Stimulated activated naive CD8-positive, alpha-beta T cell treated with anti-CD3 and anti-CD28 coated beads, Interleukin-15, amount 100 ng/mL, for 72 hours (primary cell): ENCODE measurements around the gene PRIM2.
"Not testable (repeated sequence)": the region's sequence is repeated elsewhere in the genome, so short reads cannot be mapped to it uniquely, and the experiment has no call there.

Source experiments
- ATAC-seq: fragments of 150-1000 bp; cut with Tn5 transposase; 2 replicates; pipeline ENCODE4 v1.10.0; 2021; ENCODE audit warnings: mild to moderate bottlenecking, moderate library complexity
- DNase-seq, 2 donors: peaks; one replicate each; pipeline ENCODE4 v3.0.0; 2021 to 2022
- H3K27ac Mint-ChIP-seq, 2 donors: one replicate each; pipeline ENCODE4 v1.8.0; 2022; ENCODE audit warnings: mild to moderate bottlenecking in 2 of 2, mixed read lengths in 2 of 2, moderate library complexity in 2 of 2
- H3K27me3 Mint-ChIP-seq: one replicate; pipeline ENCODE4 v1.8.0; 2022; ENCODE audit warnings: mixed read lengths
- H3K4me1 Mint-ChIP-seq: one replicate; pipeline ENCODE4 v1.8.0; 2022; ENCODE audit warnings: mild to moderate bottlenecking, mixed read lengths
- H3K4me3 Mint-ChIP-seq, 2 donors: one replicate each; pipeline ENCODE4 v1.8.0; 2022; ENCODE audit warnings: mild to moderate bottlenecking in 2 of 2, mixed read lengths in 2 of 2, moderate library complexity in 1 of 2
- H3K9me3 Mint-ChIP-seq, 2 donors: one replicate each; pipeline ENCODE4 v1.8.0; 2022; ENCODE audit warnings: mixed read lengths in 2 of 2

The PRIM2 gene

DNA sequence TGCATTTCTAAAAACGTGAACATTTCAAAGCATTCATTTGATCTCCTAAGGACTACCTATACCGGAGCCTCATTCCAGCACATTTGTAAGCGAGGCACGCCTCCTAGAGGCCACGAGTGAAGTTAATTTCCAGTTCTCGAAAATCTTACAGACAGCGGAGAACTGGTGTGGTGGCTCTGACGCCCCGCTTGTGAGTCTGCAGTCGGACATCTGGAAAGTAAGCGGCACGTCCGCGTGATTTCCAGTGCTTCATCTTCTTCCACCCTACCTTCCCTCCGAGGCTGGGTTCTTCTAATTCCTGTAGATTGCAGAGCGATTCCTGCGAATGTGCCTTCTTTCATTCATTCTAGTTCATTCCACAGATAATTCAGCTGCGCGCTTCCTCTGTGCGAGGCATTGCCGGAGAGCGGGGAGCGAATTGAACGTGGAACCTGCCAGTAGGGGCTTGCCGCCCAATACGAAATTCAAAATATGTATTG lies 810 bp upstream of the PRIM2 start:
- Mint-ChIP-seq H3K4me3 (peak overlapping the region; percentile 92 to 100), H3K4me1 (peaks cover 28% of the 10 kb centered on the region), H3K9me3 (peaks cover 0 to under 1% of the 10 kb centered on the region in 2 donors), H3K27me3 (no peaks in the 10 kb centered on the region), H3K27ac (peak overlapping the region; percentile 77 to 99)
- DNase-seq (peak; percentile 80 to 85), ATAC-seq (peak; percentile 94)

DNA sequence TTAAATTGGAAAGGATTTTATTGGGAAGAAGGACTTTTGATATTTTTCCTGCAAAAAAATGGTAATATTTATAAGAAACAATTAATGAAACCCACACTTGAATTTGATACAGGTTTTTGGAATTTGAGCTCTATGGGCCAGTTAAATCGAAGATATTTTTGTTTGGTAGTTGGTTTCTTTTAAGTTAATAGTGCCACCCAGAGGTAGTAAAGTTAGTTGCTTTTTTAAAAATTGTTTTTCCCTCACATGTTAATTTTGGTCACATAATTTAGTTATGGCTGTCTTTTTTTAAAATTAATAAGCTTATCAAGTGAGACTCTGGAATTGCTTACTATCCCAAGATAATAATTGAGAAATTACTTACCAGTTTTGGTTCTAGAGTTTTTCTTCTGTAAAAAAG lies 7.1 kb downstream of the PRIM2 start:
- H3K4me3 Mint-ChIP-seq, result no peak overlapping the region
- no peak for ATAC-seq

DNA sequence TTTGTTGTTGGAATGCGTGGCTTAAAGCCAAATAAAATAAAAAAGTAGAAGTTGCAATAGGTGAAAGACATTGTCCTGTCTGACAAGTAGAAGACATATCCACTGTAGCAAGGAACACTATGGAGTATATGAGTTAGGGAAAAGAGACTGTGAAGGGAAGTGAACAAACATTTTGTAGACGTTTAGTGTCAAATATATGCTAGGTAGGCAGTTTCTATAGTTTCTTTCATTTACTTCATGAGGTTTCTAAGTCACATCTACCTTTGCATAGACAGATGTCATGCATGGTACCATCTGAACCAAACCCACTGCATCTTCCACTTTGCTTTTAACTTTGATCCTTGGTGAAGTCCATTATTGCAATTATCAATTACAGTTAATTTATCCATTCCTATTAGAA lies 9.9 kb downstream of the PRIM2 start:
- ATAC-seq (no peak), DNase-seq (no peak)
- Mint-ChIP-seq H3K4me1 (peaks cover 7% of the 10 kb centered on the region), H3K27me3 (no peaks in the 10 kb centered on the region), H3K27ac (no peak overlapping the region), H3K4me3 (no peak overlapping the region), H3K9me3 (peaks cover 15 to 22% of the 10 kb centered on the region in 2 donors)

More for the DNA sequence above, 7.1 kb downstream of the PRIM2 start:
- Mint-ChIP-seq H3K27ac (no peak overlapping the region), H3K4me1 (peaks cover 25% of the 10 kb centered on the region), H3K27me3 (no peaks in the 10 kb centered on the region), H3K9me3 (peaks cover 17 to 19% of the 10 kb centered on the region in 2 donors)
- DNase-seq, result no peak

DNA sequence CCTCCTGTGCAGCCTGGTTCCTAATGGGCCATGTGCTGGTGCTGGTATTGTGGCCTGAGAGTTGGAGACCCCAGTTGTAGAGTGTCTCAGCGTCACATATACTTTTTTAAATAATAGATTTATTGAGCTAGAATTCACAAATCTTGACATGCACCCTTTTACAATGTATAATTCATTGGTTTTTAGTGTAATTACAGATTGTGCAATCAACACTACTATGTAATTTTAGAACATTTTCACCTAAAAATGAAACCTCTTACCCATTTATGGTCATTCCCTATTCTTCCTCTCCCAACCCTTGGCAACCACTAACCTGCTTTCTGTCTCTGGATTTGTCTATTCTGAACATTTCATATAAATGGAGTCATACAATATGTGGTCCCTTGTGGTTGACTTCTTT lies 10.6 kb downstream of the PRIM2 start:
- Mint-ChIP-seq H3K4me3 (no peak overlapping the region), H3K4me1 (peaks cover 9% of the 10 kb centered on the region), H3K27ac (no peak overlapping the region), H3K27me3 (no peaks in the 10 kb centered on the region), H3K9me3 (peaks cover 13 to 17% of the 10 kb centered on the region in 2 donors)
- DNase-seq, result no peak
- ATAC-seq, result no peak

DNA sequence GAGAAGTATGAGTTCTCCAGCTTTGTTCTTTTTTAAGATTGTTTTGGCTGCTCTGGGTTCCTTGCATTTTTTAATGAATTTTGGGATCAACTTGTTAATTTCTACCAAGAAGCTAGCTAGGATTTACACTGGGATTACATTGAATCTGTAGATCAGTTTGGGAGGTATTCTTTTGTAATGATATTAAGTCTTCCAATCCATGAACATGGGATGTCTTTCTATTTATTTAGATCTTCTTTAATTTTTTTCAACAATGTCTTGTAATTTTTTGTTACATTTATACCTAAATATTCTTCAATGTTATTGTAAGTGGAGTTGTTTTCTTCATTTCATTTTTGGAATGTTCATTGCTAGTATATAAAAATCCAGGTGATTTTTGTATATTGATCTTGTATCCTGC lies 12.5 kb downstream of the PRIM2 start:
- H3K27me3 Mint-ChIP-seq, result no peaks in the 10 kb centered on the region
- no peak for DNase-seq
- H3K4me3 Mint-ChIP-seq, result no peak overlapping the region
- H3K9me3 Mint-ChIP-seq, result peaks cover 22 to 26% of the 10 kb centered on the region in 2 donors
- no peak for ATAC-seq
- no peak overlapping the region for H3K27ac Mint-ChIP-seq
- peaks cover 5% of the 10 kb centered on the region for H3K4me1 Mint-ChIP-seq

DNA sequence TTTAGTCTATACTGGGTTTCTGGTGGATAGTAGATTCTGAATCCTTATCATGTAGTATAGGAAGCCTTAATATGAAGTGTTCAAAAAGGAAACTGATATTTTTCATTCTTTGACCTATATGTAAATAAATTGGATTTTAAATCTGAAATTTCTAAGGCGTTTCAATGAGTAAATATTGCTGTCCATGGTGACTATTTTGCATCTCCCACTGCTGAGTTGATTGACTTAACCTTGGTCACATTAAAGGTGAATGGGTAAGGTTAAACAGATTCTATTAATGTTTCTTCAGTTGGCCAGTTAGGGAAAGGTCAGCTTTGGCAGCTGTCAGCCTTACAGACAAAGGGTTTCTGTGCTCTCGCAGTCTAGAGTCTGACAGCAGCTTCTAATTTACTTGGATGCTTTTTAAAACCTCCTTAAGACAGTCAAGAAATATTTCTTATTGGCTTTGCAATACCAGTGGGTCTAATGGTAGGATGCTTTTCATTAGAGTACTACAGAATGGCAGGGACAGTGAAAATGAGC lies 24.8 kb downstream of the PRIM2 start:
- Mint-ChIP-seq H3K4me3 (no peak overlapping the region), H3K27me3 (no peaks in the 10 kb centered on the region), H3K27ac (no peak overlapping the region), H3K4me1 (no peaks in the 10 kb centered on the region), H3K9me3 (peaks cover 4 to 7% of the 10 kb centered on the region in 2 donors)
- DNase-seq (no peak), ATAC-seq (no peak)

DNA sequence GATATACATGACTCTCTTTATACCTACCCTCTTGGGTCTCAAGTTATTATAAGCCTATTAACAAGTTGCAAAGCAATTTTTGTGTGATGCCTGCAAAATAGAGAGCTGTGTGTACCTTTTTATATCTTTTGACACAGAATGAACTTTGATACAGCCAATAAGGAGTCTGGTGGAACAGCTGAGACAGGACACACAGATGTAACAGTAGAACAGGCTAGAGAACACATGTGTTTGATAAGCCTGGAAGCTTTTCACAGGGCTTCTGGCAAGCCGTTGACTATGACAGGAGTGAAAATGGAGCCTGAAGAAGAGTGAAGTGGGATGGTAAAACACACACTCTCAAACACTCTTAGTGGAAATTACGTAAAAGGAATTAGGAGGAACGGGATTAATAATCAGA lies 25.9 kb downstream of the PRIM2 start:
- DNase-seq, H3K27ac Mint-ChIP-seq, H3K9me3 Mint-ChIP-seq, ATAC-seq, H3K27me3 Mint-ChIP-seq, H3K4me1 Mint-ChIP-seq, H3K4me3 Mint-ChIP-seq: not testable (repeated sequence)

DNA sequence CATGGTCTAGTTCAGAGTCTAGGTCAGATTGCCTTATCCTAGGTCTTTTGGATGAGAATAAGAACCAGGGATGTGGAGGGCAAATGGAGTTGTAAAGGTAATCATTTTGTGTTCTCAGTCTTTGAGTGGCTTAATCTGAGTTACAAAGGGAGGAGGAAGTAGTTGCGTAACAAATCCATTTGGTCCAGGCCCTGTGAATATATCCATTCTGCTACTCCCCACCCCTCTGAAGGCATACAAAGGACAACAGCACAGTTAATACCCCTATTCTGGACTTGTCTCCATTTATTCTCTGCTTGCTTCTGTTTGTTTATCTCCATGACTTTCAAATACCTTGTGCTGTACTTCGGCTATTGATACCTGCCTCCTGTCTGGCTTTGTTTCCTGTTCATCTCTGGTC lies 29.3 kb downstream of the PRIM2 start:
- DNase-seq, H3K4me3 Mint-ChIP-seq, H3K27me3 Mint-ChIP-seq, H3K4me1 Mint-ChIP-seq, ATAC-seq, H3K9me3 Mint-ChIP-seq, H3K27ac Mint-ChIP-seq: not testable (repeated sequence)

DNA sequence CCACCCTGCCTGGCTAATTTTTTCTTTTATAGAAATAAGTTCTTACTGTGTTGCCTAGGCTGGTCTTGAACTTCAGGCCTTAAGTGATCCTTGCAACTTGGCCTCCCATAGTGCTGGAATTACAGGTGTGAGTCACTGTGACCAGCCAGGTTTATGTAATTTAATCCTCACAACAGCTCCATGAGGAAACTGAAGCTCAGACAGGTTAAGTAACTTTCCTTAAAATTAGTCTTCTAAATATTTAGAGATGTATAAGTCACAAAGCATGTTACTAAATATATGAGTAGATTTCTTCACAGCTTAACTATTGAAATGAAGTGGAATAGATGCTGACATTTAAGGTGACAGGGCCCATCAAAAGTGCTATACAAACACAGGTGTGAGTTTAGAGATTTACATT lies 30.2 kb downstream of the PRIM2 start:
- H3K4me1 Mint-ChIP-seq, H3K4me3 Mint-ChIP-seq, DNase-seq, ATAC-seq, H3K9me3 Mint-ChIP-seq, H3K27me3 Mint-ChIP-seq, H3K27ac Mint-ChIP-seq: not testable (repeated sequence)

DNA sequence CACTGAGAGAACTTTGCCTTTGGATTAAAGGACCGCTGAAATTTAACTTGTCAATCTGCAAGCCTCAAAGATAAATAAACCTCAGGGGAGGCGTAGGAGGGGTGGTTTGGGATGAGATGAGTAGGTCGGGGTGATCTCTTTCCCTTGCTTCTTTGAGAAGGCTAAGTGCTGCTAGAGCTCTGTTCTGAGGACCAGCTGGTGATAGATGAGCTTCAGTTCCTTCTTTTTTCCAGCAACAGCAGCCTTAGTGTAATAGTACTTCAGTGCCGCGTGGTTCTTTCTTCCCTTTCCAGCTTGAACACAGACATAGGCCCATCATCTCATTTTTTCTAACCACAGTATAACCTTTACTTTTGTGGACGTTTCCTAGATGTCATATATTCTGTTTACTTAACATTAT lies 33.0 kb downstream of the PRIM2 start:
- not testable (repeated sequence) for H3K4me1 Mint-ChIP-seq, H3K4me3 Mint-ChIP-seq, ATAC-seq, H3K27me3 Mint-ChIP-seq, DNase-seq, H3K9me3 Mint-ChIP-seq
- H3K27ac Mint-ChIP-seq, result peak overlapping the region in 1 of 2 donors; percentile 43

DNA sequence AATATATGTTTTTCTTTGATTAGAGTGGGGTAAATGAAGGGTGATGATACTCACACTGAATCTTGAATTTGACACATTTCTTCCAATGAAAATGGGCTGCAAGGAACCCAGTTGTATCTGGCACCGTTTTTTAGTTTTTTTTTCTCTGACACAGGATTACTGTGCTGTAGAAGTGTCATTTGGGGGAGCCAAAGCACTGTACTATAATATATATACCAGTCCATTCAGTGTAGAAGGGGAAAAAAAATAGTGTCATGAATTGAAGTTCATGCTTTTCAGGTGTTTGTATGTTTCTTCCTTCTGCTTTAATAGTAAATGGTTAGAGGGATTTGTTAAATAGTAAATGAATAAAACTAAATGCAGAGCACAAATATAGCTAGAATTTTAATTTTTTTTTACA lies 35.2 kb downstream of the PRIM2 start:
- H3K9me3 Mint-ChIP-seq, H3K27me3 Mint-ChIP-seq, DNase-seq, H3K27ac Mint-ChIP-seq, ATAC-seq, H3K4me3 Mint-ChIP-seq: not testable (repeated sequence)
- H3K4me1 Mint-ChIP-seq, result peaks cover 21% of the 10 kb centered on the region

DNA sequence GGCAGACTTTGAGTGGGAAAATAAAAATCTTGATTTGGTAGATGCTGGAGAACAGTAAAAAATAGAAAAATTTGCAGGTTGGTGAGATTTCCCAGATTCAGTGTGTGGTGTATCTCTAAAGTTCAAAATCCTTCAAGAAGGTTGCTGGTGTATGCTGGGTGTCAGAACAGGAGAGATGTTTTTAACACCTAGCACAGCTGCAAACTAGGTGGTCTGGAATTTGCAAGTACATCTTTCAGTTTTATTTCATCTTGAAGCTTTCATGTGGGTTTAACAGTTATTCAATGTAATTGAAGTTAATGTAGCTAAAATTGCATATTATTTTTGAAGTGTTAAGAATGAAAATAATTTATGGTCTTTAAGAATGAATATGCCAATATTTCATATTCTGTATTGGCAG lies 40.9 kb downstream of the PRIM2 start:
- H3K4me3 Mint-ChIP-seq, DNase-seq, ATAC-seq, H3K27me3 Mint-ChIP-seq, H3K9me3 Mint-ChIP-seq, H3K27ac Mint-ChIP-seq: not testable (repeated sequence)
- H3K4me1 Mint-ChIP-seq, result peaks cover 21% of the 10 kb centered on the region

DNA sequence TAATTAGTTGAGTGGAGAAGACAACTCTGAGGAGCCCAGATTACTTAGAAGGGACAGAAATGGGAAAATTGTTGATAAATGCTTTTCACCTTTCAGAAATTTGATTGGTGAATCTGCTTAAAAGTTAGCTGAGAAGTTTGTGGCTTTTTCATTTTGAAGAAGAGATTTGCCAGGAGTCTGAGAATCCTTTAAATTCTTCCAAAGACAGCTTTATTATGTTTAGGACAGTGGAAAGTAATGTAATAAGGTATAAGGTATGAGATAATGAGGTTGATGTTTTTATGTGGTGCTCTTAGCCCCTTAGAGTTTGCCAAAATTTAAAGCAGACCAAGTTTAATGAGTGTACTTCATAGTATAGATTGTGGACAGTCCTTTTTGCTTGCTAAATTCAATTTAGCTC lies 42.3 kb downstream of the PRIM2 start:
- ATAC-seq, H3K9me3 Mint-ChIP-seq, DNase-seq, H3K27me3 Mint-ChIP-seq, H3K4me3 Mint-ChIP-seq, H3K27ac Mint-ChIP-seq: not testable (repeated sequence)
- peaks cover 21% of the 10 kb centered on the region for H3K4me1 Mint-ChIP-seq

DNA sequence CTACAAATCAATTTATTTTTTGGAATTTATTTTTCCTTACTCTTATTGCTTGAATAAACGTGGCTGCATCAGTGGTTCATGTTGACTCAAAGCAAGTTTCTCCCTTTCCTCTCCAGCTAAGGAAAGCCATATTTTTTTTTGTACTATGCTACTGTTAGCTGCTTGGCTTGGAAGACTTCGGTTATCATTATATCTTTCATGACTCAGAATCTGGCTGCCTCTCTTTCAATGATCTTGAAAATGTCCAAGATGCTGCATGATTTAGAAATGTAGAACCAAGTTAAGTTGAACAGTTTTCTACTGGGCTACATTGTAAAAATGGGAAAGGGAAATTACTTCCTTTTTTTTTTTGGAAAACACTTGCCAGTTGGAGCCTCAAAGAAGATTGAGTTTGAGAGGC lies 44.9 kb downstream of the PRIM2 start:
- peaks cover 11% of the 10 kb centered on the region for H3K4me1 Mint-ChIP-seq
- H3K27me3 Mint-ChIP-seq, DNase-seq, H3K4me3 Mint-ChIP-seq, H3K27ac Mint-ChIP-seq, ATAC-seq, H3K9me3 Mint-ChIP-seq: not testable (repeated sequence)

DNA sequence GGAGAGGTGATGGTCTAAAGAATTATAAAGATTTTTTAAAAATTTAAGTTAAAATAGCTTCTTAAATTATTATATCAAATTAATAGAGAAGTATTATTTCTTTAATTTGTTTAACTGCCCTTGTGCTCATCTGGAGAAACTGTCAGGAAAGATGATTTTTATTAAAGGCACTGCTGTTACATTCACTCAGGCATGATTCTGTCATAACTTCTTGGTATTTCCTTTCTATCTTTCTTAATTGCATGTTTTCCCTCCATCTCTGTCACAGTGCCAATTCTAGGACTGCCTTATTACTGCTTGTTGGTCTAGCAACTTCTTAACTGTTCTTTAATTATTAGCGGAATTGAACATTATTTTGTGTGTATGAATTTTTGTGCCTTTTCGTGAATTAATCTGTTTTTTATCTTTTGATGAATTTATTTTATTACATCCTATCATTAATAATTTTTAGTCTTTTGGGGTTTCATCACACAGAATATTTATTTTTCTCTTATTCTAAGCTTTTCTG lies 47.7 kb downstream of the PRIM2 start:
- H3K4me1 Mint-ChIP-seq, DNase-seq, H3K27me3 Mint-ChIP-seq, ATAC-seq, H3K9me3 Mint-ChIP-seq, H3K27ac Mint-ChIP-seq, H3K4me3 Mint-ChIP-seq: not testable (repeated sequence)

DNA sequence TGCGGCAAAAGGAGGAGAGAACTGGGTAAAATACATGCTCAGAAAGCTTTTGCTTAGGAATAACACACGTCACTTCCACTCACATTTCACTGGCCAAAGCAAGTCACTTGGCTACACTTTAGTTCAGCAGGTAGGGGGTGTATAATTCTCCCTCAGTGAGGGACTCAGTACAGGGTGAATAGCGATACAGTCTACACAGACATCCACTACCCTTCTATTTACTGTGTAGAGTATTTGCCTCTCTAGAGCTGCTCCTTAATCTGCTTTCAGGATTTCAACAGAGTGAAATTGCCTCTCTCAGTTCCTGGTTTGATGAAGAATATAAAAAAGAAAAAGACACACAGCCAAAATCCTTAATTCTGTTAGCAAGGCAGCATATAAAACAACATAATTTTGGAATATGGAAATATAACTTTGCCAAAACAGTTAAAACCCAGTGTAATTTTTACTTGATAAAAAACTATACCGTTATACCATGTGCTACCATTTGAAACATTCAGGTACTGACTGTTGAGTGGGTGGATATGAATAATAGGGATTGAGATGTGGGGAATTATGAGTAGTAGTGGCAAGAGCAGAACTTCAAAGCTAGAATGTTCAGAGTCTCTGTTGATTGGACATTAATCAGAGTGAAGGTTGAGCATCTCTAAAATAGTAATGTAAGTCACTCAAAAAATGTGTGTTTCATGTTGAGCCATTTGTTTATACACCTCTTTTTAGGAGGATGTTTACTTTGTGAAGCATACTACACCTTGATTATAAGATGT lies 51.7 kb downstream of the PRIM2 start:
- not testable (repeated sequence) for H3K4me1 Mint-ChIP-seq, H3K27me3 Mint-ChIP-seq, H3K9me3 Mint-ChIP-seq, DNase-seq, ATAC-seq, H3K27ac Mint-ChIP-seq, H3K4me3 Mint-ChIP-seq
